Endothelial cell of umbilical vein (primary cell): Measurements from ENCODE around the gene NECAB2. TPM values are rescaled to one million over a fixed set of nuclear protein-coding genes. Genes with fewer than 3 reads are reported as not detected.

Experiments
- BruUV-seq: library from RNA; stranded (reverse); fragments of 400-500 nt; replicated peaks from 2 replicates; lab custom pipeline; 2021; lab: Mats Ljungman, UMichigan
- CTCF ChIA-PET: fragments of 300-600, 350-600 bp; sonication (Branson Sonifier 250); formaldehyde crosslinking; loops from one replicate; lab custom pipeline; 2021; ENCODE audit warnings: antibody characterized with exemption, inconsistent platforms; lab: Charles Lee
- POLR2A ChIA-PET: fragments of 300-600, 350-600 bp; sonication (Branson Sonifier 250); formaldehyde crosslinking; loops from one replicate; lab custom pipeline; 2021; ENCODE audit warnings: antibody characterized with exemption, inconsistent platforms; lab: Charles Lee
- DNase-seq: peaks from one replicate; pipeline ENCODE4 v3.0.0-alpha.2; 2011; ENCODE audit warnings: low read depth, low spot score
- FAIRE-seq: peaks from 2 replicates; lab custom pipeline; 2011; peaks lifted over from hg19 to GRCh38; lab: Jason Lieb, UNC
- H2AFZ ChIP-seq: 2 replicates; pipeline ENCODE4 v1.6.0; 2012; ENCODE audit warnings: low read depth, low read length, control low read depth, inconsistent platforms
- H3K27ac ChIP-seq: 2 replicates; pipeline ENCODE4 v1.5.1; 2011; ENCODE audit warnings: low read depth, mild to moderate bottlenecking, control low read depth, low read length, moderate library complexity; ENCODE audit not compliant: insufficient read depth
- H3K27me3 ChIP-seq, 2 experiments: 2 replicates each; pipeline versions ENCODE4 v1.6.0 to v1.6.1; 2011; ENCODE audit warnings: low read length in 2 of 2, mixed read lengths in 1 of 2; ENCODE audit not compliant: control insufficient read depth in 2 of 2, insufficient read depth in 2 of 2
- H3K36me3 ChIP-seq, 2 experiments: 2 replicates in 1 of 2; 3 replicates in 1 of 2; pipeline ENCODE4 v1.5.1; 2011; ENCODE audit warnings: low read length in 2 of 2, mild to moderate bottlenecking in 1 of 2, moderate library complexity in 1 of 2; ENCODE audit not compliant: control insufficient read depth in 2 of 2, insufficient read depth in 2 of 2; ENCODE audit errors: extremely low read depth in 1 of 2
- H3K4me1 ChIP-seq: 3 replicates; pipeline ENCODE4 v1.5.1; 2011; ENCODE audit warnings: mild to moderate bottlenecking, low read length; ENCODE audit not compliant: control insufficient read depth, insufficient read depth; ENCODE audit errors: extremely low read depth
- H3K4me2 ChIP-seq: 2 replicates; pipeline ENCODE4 v1.6.1; 2011; ENCODE audit warnings: low read length, control low read depth, mixed read lengths; ENCODE audit not compliant: insufficient read depth
- H3K4me3 ChIP-seq, 3 experiments: fragments of 200-600 bp in 1 of 3; sonication (generic), shearing (Covaris generic) in 1 of 3; replicated peaks in 1 of 3; 2 replicates each; pipeline ENCODE4 v1.5.1; 2011 to 2016; ENCODE audit warnings: control low read depth in 3 of 3, low read length in 3 of 3, mild to moderate bottlenecking in 2 of 3, inconsistent platforms in 1 of 3, low read depth in 1 of 3, moderate library complexity in 1 of 3; ENCODE audit not compliant: insufficient read depth in 1 of 3
- H3K79me2 ChIP-seq: 2 replicates; pipeline ENCODE4 v1.6.0; 2012; ENCODE audit warnings: low read length, inconsistent platforms; ENCODE audit not compliant: control insufficient read depth, insufficient read depth
- H3K9ac ChIP-seq: replicated peaks from 2 replicates; pipeline ENCODE3; 2011; ENCODE audit warnings: low read length, control low read depth; ENCODE audit not compliant: insufficient read depth; ENCODE audit errors: extremely low read depth
- H3K9me1 ChIP-seq: replicated peaks from 3 replicates; pipeline ENCODE4 v1.6.0; 2011; ENCODE audit warnings: mild to moderate bottlenecking, low read length; ENCODE audit not compliant: control insufficient read depth, insufficient read depth; ENCODE audit errors: extremely low read depth
- H3K9me3 ChIP-seq: replicated peaks from 2 replicates; pipeline ENCODE4 v1.5.1; 2012; ENCODE audit warnings: low read length, inconsistent platforms; ENCODE audit not compliant: control insufficient read depth, insufficient read depth
- H4K20me1 ChIP-seq: replicated peaks from 2 replicates; pipeline ENCODE3; 2011; ENCODE audit warnings: mild to moderate bottlenecking, low read length; ENCODE audit not compliant: control insufficient read depth, insufficient read depth; ENCODE audit errors: extremely low read depth
- CTCF ChIP-seq, 2 donors: IDR thresholded peaks; 1 replicate in 1 of 2; 2 replicates in 1 of 2; pipeline ENCODE4 v1.5.1; 2011; ENCODE audit warnings: low read length in 2 of 2, mild to moderate bottlenecking in 2 of 2, moderate library complexity in 2 of 2, control low read depth in 1 of 2, inconsistent platforms in 1 of 2, low read depth in 1 of 2; ENCODE audit not compliant: insufficient read depth in 1 of 2; ENCODE audit errors: extremely low read depth in 1 of 2
- EZH2 ChIP-seq: IDR thresholded peaks from 2 replicates; pipeline ENCODE4 v1.6.1; 2012; ENCODE audit warnings: borderline replicate concordance, low read depth, mild to moderate bottlenecking, moderate library complexity, low read length, inconsistent platforms; ENCODE audit not compliant: severe bottlenecking
- FOS ChIP-seq: IDR thresholded peaks from 2 replicates; pipeline ENCODE4 v1.6.1; 2011; ENCODE audit warnings: mild to moderate bottlenecking, low read length, moderate library complexity, borderline replicate concordance; ENCODE audit not compliant: insufficient read depth
- GATA2 ChIP-seq: IDR thresholded peaks from 2 replicates; pipeline ENCODE4 v1.7.0; 2011; ENCODE audit warnings: low read depth, mild to moderate bottlenecking, moderate library complexity, mixed read lengths, low read length; ENCODE audit not compliant: insufficient read length, insufficient read depth
- JUN ChIP-seq: IDR thresholded peaks from 2 replicates; pipeline ENCODE4 v1.6.1; 2011; ENCODE audit warnings: borderline replicate concordance, low read depth; ENCODE audit not compliant: insufficient read length, insufficient read depth
- MAX ChIP-seq: IDR thresholded peaks from 2 replicates; pipeline ENCODE4 v1.6.1; 2011; ENCODE audit not compliant: insufficient read depth, insufficient read length
- MYC ChIP-seq: IDR thresholded peaks from one replicate; pipeline ENCODE4 v1.6.1; 2011; ENCODE audit warnings: mild to moderate bottlenecking, low read depth, low read length
- POLR2A ChIP-seq: IDR thresholded peaks from 2 replicates; pipeline ENCODE4 v1.6.1; 2012; ENCODE audit warnings: low read depth, mild to moderate bottlenecking, control low read depth, low read length
- POLR2AphosphoS5 ChIP-seq: IDR thresholded peaks from 2 replicates; pipeline ENCODE4 v1.6.1; 2012; ENCODE audit warnings: low read depth, mild to moderate bottlenecking, control low read depth, low read length, moderate library complexity; ENCODE audit not compliant: insufficient read depth
- dilution Hi-C: fragments of 300-500 bp; cut with MboI; formaldehyde crosslinking; loops from one replicate; pipeline ENCODE4 v1.15.0; 2019; ENCODE audit warnings: low sequenced_read_pairs; ENCODE audit not compliant: extremely low pct_ligation_motif_present
- intact Hi-C: fragments of 100-400 bp; cut with micrococcal nuclease; formaldehyde crosslinking; loops from one replicate; pipeline ENCODE4 v1.10.0; 2022
- polyA plus RNA-seq, 4 experiments: library from polyadenylated mRNA; depleted of rRNA in 3 of 4; stranded (reverse) in 3 of 4; unstranded in 1 of 4; fragments of >200 nt; gene quantifications; 2 replicates each; pipeline versions ENCODE4 v1.2.1 to v1.2.3, GENCODE V29; 2011 to 2012; ENCODE audit warnings: missing spikeins in 1 of 4
- total RNA-seq: library from RNA; stranded (reverse); gene quantifications from 2 replicates; pipeline ENCODE4 v1.2.3, GENCODE V29; 2021

The NECAB2 gene
- total and polyA plus RNA-seq, 2 donors (not counting 3 experiments of a cell fraction or from before 2014, with no cell fraction given) = 0.26 to 0.31 TPM

- H3K27ac ChIP-seq = no peak overlapping the region
- no peak overlapping the region for H3K4me3 ChIP-seq
- no peak overlapping the region for H3K9ac ChIP-seq
- H4K20me1 ChIP-seq = no peaks in the 10 kb centered on the region
- TF ChIP-seq JUN = no peak
- TF ChIP-seq EZH2 = no peak
- no peak for TF ChIP-seq GATA2
- no peak for TF ChIP-seq POLR2AphosphoS5
- no peak for TF ChIP-seq MAX
- TF ChIP-seq CTCF (IDR thresholded peaks at IDR 0.05; ENCODE audit: extremely low read depth in 1 of 2, insufficient read depth in 1 of 2, low read depth in 1 of 2, low read length in 2 of 2) = no peak
- TF ChIP-seq POLR2A = no peak
- no peak for TF ChIP-seq FOS
- no peak for TF ChIP-seq MYC
- POLR2A ChIA-PET = no interaction called here
- no peaks in the 10 kb centered on the region for H3K36me3 ChIP-seq
- DNase-seq (no peak), FAIRE-seq (no peak)
- dilution Hi-C loops (no loop called here), intact Hi-C loops (no loop called here)
- no TSS peak for BruUV-seq
- H3K79me2 ChIP-seq = no peaks in the 10 kb centered on the region
- no peaks in the 10 kb centered on the region for H3K27me3 ChIP-seq
- no peak overlapping the region for H3K4me2 ChIP-seq
- H2AFZ ChIP-seq = no peak overlapping the region
- no peaks in the 10 kb centered on the region for H3K9me1 ChIP-seq
- no peaks in the 10 kb centered on the region for H3K4me1 ChIP-seq
- CTCF ChIA-PET = no interaction called here
- no peaks in the 10 kb centered on the region for H3K9me3 ChIP-seq
Observed at GRCh38 chr16:83975590-83976260, 7.7 kb downstream of the NECAB2 start.
